DMS114 treated with DMSO at 0.1 percent for 48 hours (cell line): ENCODE results near the gene KRT16.
"Not testable (repeated sequence)": the region's sequence is repeated elsewhere in the genome, so short reads cannot be mapped to it uniquely, and the experiment has no call there.

Experiments used
- DNase-seq: peaks from one replicate; lab custom pipeline; 2025; ENCODE audit not compliant: unreplicated experiment; lab: John Stamatoyannopoulos, UW

The KRT16 gene

DNA sequence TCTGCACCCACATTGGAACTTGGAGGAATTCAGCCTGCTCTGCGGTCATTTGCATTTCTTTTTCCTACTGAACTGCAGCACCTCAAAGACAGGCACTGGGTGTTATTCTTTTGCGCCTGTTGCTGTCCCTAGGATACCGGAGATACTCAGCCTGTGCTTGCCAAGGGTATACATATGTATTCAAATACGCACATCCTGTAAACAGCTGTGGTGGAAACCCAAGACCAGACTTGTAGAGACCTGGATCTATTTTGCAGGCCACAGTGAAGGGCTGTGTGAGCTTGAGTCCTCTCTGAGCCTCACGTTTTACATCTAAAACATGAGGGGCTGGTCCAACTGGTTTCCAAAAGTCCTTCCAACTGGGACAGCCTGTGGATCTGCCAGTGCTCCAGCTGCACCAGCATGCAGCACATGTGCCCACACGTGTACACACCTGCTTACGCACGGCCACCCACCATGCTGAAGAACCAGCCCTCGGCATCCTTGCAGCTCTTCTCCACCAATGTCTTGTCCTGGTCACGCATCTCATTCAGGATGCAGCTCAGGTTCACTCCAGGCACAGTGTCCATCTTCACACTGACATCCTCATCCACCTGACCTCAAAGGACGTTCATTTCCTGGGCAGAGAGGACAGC is 16.2 kb upstream of the KRT16 start:
- not testable (repeated sequence) for DNase-seq

DNA sequence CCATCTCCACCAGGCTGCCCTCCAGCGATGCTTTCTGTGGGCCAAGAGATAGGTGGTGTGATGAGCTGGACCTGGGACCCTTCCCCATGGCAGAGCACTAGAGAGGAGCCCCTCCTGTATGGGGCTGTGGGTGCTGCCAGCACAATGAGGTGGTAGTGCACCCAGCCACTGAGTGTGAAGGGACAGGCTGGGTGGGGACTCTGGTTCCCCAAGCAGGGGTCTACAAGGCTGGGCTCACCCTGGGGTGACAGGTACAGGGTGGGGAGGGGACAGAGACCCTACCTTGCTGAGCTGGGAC is 15.5 kb upstream of the KRT16 start:
- not testable (repeated sequence) for DNase-seq

DNA sequence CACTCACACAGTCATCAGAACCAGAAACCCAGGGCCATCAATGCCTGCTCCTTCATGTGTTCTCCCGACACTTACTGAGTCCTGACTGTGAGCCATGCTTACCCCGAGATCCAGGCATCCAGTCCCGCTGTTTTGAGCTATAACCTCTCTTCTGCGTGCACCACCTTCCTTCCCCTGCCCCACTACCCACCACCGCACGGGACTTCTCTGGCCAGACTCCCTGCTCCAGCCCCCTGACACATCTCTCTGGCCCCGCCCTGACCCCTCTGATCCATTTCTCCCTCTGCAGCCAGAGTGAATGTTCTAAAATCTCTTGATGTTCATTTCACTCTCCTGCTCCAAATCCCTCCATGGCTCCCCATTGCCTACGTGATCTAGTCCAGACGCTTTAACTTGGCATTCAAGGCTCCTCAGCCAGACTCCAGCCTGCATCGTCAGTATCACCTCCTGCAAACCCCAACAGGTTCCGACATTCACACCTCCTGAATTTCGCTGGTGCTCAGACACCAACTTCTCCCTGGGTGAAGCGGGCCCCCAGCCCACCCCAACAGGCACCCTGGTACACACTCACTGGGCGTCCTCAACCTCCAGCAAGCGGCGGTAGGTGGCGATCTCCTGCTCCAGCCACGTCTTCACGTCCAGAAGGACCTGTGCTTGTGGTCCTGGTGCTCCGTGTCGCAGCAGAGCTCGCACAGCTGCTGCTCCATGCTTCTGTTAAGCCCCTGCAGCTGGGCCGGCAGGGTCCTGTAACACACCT is 14.9 kb upstream of the KRT16 start:
- no peak for DNase-seq

DNA sequence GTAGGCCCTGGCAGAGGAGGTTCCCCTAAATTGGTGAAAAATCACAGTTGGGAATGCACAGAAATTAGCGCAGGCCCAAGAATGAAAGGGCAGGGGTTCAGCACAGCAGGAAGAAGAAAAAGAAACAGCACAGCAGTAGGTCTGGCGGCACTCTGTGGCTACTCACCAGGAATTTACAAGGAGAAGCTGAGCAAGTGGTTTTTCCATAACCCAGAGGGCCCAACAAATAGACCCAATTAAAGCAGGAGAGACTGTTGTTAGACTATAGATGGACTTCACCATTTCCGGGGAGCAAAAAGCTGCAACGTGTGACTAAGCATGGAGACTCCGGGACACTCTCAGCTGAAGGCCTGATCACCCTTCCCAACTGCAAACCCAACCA is 14.3 kb upstream of the KRT16 start:
- not testable (repeated sequence) for DNase-seq

DNA sequence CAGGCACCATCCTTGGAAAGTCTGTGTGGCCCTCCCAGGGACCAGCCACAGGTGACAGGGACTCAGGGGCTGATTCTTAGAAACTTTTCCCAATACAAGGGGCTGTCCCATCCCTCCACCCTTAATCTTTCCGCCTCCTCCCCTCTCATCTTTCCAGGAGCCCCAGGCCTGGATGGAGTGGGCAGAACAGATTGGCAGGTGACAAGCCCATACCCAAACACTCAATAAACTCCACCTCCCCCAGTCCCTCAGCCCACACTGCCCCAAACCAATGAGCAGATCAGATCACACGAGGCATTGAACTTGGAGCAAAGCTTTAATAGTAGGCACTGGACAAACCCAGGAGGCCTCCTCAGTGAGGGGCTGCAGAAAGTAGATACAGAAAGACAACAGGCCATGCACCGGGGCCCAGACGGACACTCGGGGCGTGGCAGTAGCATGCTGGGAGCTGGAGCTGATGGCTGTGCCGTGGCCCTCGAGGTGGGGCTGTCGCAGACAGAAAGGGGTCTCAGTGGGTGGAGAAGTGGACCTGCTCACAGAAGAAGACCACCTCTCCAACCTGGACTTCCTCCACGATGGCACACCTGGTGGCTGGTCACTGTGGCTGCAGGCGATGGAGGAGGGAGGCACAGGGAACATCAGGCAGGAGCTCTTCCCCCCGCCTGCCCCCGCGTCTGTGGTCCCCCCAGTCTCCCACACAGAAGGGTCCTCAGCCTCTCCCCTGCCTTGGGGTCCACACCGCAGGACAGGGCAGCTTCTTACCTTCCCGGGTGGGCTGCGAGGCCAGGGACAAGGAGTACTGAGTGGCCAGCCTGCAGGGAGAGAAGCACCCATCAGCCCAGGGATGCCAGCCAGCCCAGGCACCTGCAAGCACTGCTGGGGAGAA is 13.7 kb upstream of the KRT16 start:
- DNase-seq, result not testable (repeated sequence)

DNA sequence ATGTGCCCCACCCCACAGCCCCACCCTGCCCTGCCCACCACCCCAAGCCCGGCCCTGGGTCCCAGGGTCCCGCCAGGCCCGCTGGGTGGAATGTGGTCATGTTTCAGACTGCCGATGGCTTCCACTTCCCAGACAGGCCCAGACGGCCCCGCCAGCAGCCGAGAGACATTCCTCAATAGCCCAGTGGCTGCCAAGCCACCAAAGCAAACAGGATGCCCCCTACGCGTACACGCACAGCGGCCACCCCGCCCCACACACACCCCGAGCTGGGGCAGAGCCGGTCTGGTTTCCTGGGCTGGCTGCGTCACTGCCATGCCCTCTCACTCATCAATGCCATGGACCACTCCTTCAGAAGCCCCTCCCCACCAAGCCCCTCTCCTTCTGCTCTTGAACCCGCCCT is 13.0 kb upstream of the KRT16 start:
- no peak for DNase-seq

DNA sequence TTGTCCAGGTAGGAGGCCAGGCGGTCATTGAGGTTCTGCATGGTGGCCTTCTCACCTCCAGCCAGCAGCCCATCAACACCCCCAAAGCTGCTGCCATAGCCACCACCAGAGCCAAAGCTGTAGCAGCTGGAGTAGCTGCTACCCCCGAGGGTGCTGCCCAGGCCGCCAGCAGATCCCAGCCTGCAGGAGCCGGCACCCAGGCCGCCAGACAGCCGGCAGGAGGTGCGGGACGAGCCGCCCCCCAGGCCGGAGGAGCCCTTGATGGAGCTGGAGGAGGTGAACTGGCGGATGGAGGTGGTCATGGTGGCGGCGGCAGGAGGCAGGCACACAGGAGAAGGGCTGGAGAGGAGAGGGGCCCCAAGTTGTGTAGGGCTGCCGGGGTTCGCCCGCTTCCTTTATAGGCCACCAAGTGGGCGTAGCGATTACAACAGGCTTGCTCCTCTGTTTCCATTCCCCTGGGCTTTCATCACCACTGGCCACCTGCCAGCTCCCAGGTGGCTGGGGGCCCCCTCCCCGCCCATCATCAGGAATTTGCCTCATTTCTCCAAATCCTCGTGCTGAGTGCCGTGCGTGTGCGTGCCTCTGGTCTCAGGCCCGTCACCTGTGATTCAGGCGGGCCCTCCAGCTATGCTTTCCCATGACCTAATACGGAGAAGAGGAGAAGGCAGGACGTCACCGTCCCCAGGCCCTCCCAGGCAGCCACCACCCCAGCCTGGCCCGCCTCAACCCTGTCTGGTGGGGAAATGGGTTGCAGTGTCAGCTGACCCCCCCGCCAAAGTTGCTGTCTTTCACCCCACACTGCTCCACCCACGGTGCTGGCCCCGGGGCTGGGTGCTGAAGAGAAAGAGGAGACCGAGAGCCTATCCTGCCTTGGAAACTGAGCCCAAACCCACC is 11.9 kb upstream of the KRT16 start, which contains the start of gene KRT17:
KRT17 (minus strand) TSS at position 368 of the 894 bp plus-strand sequence; CDS start at position 302, 66 bp downstream.
- no peak for DNase-seq

DNA sequence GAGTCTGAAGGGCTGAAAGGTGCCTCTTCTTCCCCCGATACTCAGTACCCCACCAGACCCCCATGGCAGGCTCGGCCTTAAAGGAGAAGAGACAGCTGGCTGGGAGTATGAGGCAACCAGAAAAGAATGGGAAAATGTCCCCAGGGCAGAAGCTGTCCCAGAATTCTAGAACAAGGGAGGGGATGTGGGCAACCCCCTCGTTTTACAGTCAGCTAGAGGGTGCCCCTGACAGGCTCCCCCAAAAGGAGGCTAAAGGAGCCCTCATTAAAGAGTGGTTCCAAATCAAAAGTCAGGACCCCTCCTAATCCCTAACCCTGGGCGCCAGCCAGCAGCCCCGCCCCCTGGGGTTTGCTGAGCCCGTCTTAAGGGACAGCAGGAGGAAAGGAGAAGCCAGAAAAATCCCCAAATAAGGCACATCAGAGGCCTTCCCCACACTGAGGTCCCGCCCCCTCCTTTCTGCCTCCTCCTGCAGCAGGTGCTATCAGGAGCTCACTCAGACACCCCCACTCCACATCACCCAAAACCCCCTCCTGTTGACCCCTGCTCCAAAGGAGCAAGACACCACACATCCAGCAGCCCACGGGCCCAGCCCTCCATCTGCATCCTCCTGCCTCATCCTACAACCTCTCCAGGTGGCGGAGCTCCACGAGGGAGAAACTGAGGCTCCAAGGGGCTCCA is 10.8 kb upstream of the KRT16 start:
- DNase-seq, result not testable (repeated sequence)

DNA sequence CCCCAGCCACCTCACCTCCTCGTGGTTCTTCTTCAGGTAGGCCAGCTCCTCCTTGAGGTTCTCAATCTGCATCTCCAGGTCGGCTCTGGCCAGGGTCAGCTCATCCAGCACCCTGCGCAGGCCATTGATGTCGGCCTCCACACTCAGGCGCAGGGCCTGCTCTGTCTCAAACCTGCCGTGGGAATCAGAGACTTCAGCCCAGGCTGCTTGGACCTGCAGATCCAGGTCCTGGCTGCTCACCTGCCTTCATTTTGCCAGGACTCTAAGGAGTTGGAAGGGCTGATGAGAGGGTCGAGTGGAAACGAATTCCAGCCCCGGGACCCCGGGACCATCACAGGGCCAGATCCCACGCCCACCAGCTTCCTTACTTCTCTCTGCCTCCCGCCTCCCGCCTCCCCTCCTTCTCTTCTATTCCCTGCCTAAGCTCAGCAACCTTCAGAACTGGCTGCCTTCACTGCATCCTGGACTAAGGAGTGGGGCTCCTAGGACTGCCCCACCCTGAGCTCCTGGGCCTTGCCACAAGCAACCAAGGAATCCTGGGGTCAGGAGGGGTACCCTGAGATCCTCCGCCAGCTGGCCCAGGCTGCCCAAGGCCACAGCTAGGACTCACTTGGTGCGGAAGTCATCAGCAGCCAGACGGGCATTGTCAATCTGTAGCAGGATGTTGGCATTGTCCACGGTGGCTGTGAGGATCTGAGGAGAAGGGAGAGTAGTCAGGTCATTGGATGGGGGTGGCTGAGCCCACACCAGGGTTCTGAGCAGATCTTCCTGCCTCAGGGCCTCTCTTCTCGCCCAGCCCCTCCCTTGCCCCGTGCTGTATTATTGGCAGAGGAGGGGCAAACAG is 10.0 kb upstream of the KRT16 start:
- DNase-seq, result not testable (repeated sequence)

DNA sequence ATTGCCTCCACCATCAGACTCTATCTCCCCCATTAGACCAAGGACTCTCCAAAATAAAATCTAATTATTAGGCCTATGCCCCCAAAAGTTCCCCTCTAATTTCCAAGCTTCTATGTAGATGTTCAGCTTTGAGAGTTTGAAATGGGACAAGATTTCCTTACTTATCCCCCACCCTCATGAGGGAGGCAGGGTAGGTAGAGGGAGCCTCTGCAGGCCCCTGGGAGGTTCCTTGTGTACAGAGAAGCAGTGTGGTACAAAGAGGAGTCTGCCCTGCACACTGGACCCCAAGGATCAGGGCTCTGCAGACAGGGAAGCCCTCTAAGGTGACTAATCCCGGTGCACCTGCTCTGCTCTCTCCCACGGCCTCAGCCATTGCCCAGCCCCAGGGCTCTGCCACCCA is 9.3 kb upstream of the KRT16 start:
- no peak for DNase-seq

DNA sequence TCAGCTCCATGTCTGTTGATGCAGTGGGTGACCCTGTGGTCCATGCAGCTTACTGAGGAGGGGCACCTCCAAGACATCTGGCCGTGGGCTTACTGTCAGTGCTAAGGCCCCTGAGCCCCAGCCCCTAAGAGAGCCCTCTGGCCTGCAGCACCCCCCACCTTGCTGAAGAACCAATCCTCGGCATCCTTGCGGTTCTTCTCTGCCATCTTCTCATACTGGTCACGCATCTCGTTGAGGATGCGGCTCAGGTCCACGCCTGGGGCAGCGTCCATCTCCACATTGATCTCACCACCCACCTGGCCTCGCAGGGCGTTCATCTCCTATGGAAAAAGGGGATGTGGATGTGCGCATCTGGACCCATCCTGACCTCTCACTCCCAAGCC is 8.9 kb upstream of the KRT16 start:
- not testable (repeated sequence) for DNase-seq

DNA sequence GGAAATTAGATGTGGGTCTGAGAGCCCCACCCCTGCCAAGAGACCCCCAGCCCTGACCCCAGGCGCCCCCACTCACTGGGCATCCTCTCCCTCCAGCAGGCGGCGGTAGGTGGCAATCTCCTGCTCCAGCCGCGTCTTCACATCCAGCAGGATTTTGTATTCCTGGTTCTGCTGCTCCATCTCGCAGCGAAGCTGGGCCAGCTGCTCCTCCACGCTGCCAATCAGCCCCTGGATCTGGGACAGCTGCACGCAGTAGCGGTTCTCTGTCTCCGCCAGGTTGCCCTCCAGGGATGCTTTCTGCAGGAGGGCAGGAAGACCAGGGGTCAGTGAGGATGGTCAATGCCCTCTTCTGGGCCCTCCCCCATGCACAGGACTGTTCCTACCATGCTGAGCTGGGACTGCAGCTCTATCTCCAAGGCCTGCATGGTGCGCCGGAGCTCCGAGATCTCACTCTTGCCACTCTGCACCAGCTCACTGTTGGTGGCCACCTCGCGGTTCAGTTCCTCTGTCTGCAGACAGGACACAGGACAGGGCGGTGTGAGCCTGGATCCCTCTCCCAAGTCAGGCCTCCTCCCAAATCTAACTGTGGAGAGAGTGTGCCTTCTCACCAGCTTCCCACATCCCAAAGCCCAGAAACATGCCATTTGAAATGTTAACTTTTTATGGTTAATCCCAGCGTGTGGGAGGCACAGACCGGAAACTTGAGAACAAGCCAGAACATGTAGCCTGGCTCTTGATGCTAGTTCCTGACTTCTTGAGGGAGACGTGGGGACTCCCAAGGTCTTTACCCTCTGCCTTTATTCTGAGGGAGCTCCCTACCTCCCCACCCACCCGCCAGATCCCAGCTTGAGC is 8.2 kb upstream of the KRT16 start:
- no peak for DNase-seq

DNA sequence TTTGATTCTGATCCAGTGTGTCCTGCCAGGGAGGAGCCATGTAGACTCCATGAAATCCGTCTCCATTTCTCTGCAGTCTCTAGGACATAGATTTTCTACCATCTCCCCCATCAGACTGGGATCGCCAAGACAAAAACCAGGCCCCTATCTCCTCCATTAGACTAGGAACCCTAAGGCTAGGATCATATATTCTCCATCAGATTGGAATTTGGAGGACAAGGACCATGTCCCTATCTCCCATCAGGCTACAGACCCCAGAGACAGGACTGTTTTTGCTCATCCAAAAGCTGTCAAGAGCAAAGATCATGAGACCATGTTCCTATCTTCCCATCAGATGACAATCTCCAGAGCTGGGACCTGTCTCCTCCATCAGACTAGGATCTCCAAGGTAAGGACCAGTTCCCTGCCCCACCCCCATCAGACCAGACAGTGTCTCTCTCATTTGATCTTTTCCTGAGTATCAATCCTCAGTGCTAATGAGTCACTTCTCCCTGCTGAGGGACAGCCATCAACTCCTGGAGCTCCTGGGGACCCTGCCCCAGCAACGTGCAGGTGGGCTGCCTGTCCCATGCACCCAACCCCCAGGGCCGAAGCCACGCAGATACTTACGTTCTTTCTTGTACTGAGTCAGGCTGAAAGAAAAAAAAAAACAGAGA is 7.5 kb upstream of the KRT16 start:
- not testable (repeated sequence) for DNase-seq

DNA sequence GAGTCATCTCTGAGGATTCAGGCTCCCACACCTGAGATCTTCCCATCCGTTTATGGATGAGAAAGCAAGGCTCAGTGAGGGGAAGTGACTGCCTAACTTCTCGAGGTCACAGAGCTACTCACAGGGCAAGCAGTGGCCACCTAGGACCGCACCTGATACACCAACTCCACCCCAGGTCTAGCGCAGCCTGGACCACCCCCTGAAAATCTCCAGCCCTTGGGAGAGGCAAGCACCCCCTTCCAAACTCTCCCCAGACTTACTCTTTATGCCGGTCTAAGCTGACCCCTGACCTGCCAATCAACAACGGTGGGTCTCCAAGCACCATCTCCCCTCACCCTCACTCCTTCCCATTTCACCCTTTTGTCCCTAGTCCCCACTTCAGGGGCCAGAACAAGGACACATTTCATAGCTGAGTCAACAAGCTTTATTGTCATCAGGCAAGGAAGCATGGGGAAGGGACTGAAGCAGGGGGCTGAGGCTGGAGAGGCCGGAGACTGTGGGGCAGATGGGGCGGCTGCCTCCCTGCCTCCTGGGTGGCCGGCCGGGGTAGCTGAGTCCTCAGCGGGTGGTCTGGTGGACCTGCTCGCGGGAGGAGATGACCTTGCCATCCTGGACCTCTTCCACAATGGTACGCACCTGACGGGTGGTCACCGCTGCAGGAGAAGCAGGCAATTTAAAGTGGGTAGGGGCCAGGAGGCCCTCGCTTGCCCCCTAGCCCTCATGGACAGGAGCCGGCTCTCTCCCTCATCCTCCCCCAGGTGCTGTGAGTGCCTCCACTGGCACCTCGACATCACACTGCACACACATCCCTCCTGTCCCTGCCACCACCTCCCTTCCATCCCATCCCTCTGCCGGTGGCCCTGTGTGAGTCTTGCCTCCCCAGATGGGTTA is 6.7 kb upstream of the KRT16 start:
- DNase-seq, result no peak

DNA sequence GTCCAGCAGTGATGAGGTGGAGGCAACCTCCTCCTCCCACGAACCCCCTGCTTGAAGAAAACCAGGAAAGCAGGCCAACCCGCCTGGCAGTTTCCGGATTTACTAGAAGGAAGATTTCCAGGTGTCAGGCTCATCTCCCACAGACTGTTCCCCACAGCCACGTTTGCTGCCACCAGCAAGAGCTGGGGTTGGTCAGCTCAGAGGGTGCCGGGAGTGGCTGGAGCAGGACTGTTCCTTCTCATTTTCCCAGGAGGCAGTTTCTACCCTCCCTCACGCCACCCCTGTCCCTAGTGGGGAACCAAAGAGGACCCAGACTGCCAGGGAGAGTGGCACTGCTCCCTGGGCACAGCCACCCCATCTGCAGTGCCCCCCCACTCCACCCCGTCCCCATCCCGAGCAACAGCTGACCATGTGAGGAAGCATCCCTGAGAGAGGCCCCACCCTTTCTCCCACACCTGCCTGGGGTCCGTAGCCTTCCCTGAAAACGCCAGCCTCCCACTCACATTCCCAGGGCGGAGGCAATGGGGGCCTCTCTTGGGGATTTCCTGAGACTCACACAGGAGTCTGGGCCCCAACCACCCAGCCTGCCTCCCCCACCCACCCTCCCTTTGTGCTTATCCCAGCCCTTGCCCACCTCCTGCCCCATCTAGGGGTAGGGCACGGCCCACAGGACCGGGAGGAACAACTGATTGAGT is 5.9 kb upstream of the KRT16 start:
- no peak for DNase-seq

DNA sequence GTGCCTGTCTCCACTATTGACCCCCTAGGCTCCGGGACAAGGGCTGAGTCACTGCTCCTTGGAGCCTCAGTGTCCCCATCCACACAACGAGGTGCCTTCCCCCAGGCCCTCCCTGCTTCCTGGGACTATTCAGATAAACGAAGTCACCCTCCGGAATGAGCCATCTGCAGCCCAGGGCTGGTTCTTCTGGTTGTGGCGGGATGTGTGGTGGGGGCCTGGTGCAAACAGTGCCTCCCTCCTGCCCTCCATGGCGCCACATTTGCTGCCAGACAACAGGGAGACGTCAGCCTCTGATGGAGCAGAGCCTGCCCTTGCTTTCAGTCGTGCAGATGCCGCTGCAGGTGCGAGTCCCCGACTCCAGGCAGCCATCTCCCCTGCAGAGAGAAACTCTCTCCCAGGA is 5.1 kb upstream of the KRT16 start:
- no peak for DNase-seq
